Measurements from ENCODE around the gene SBK3.
"Not testable (repeated sequence)": the region's sequence is repeated elsewhere in the genome, so short reads cannot be mapped to it uniquely, and the experiment has no call there.

- TF ChIP-seq POLR2AphosphoS5 (IDR thresholded peaks at IDR 0.05; ENCODE audit: low read depth, low read length); CTCF (IDR thresholded peaks at IDR 0.05); SIN3A (IDR thresholded peaks at IDR 0.05; ENCODE audit: borderline replicate concordance, insufficient read depth, low read depth, low read length); TCF7L2 (IDR thresholded peaks at IDR 0.05; ENCODE audit: low read depth, low read length): not testable (repeated sequence)
- TF ChIP-seq, protein P1, sequence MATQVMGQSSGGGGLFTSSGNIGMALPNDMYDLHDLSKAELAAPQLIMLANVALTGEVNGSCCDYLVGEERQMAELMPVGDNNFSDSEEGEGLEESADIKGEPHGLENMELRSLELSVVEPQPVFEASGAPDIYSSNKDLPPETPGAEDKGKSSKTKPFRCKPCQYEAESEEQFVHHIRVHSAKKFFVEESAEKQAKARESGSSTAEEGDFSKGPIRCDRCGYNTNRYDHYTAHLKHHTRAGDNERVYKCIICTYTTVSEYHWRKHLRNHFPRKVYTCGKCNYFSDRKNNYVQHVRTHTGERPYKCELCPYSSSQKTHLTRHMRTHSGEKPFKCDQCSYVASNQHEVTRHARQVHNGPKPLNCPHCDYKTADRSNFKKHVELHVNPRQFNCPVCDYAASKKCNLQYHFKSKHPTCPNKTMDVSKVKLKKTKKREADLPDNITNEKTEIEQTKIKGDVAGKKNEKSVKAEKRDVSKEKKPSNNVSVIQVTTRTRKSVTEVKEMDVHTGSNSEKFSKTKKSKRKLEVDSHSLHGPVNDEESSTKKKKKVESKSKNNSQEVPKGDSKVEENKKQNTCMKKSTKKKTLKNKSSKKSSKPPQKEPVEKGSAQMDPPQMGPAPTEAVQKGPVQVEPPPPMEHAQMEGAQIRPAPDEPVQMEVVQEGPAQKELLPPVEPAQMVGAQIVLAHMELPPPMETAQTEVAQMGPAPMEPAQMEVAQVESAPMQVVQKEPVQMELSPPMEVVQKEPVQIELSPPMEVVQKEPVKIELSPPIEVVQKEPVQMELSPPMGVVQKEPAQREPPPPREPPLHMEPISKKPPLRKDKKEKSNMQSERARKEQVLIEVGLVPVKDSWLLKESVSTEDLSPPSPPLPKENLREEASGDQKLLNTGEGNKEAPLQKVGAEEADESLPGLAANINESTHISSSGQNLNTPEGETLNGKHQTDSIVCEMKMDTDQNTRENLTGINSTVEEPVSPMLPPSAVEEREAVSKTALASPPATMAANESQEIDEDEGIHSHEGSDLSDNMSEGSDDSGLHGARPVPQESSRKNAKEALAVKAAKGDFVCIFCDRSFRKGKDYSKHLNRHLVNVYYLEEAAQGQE (IDR thresholded peaks at IDR 0.05; ENCODE audit: insufficient read depth in 1 of 2, low read depth in 2 of 2, low read length in 1 of 2), result not testable (repeated sequence)
Measured at GRCh38 chr19:55573929-55574328, 28.6 kb upstream of the SBK3 start.
